Body of pancreas (tissue), 4 donors: Measurements from ENCODE around the gene C3orf18. TPM values are rescaled to one million over a fixed set of nuclear protein-coding genes. Genes with fewer than 3 reads are reported as not detected.

Experiments
- ATAC-seq: fragments of 150-250 bp; one replicate; pipeline ENCODE4 v1.9.1; 2016
- DNase-seq, 4 donors: peaks; one replicate each; pipeline ENCODE4 v3.0.0-alpha.2; 2019
- H3K27ac ChIP-seq, 4 donors: fragments of 200-600 bp; sonication (generic); 1 replicate in 3 of 4; 2 replicates in 1 of 4; pipeline versions ENCODE4 v1.5.1 to v1.6.1; 2016 to 2019; ENCODE audit warnings: mild to moderate bottlenecking in 1 of 4, mixed read lengths in 1 of 4, moderate library complexity in 1 of 4
- H3K27me3 ChIP-seq, 2 donors: fragments of 200-600 bp; sonication (generic); one replicate each; pipeline ENCODE4 v1.6.0; 2016; ENCODE audit warnings: mild to moderate bottlenecking in 1 of 2
- H3K36me3 ChIP-seq, 2 donors: fragments of 200-600 bp; sonication (generic); replicated peaks in 1 of 2; 2 replicates each; pipeline ENCODE4 v1.5.1; 2016; ENCODE audit warnings: low read depth in 2 of 2; ENCODE audit not compliant: insufficient read depth in 1 of 2
- H3K4me1 ChIP-seq: fragments of 200-600 bp; sonication (generic); one replicate; pipeline ENCODE4 v1.6.0; 2016
- H3K4me3 ChIP-seq, 2 donors: fragments of 200-600 bp; sonication (generic); 1 replicate in 1 of 2; 2 replicates in 1 of 2; pipeline ENCODE4 v1.5.1; 2016 to 2019
- H3K9me3 ChIP-seq, 3 donors: fragments of 200-600 bp; sonication (generic); 1 replicate in 2 of 3; 2 replicates in 1 of 3; pipeline ENCODE4 v1.5.1; 2016
- POLR2A ChIP-seq, 3 donors: fragments of 450-650 bp; IDR thresholded peaks; one replicate each; pipeline ENCODE4 v1.6.1; 2016; ENCODE audit warnings: antibody characterized with exemption in 3 of 3, mild to moderate bottlenecking in 2 of 3
- WGBS, 2 donors: methylation state at CpG; one replicate each; pipeline ENCODE4 v1.1.5; 2017; 5-methylcytosine and 5-hydroxymethylcytosine counted together
- intact Hi-C: fragments of 100-400 bp; cut with DNase I; formaldehyde crosslinking; loops from one replicate; pipeline ENCODE4 v1.15.1; 2023
- total RNA-seq, 2 donors: library from RNA; depleted of rRNA; stranded (reverse); fragments of >200 nt; gene quantifications; one replicate each; pipeline ENCODE4 v1.1.0, GENCODE V29; 2016
- TF ChIP-seq, protein P1 (sequence below), 7 experiments: fragments of 450-650 bp in 4 of 7; fragments of 200-600 bp in 3 of 7; sonication (generic) in 3 of 7; IDR thresholded peaks; one replicate each; pipeline ENCODE4 v1.5.1; 2016 to 2019; ENCODE audit warnings: antibody characterized with exemption in 7 of 7

The C3orf18 gene
- total RNA-seq, 2 donors from 2014 or later = 6.3 to 11.4 TPM

DNA sequence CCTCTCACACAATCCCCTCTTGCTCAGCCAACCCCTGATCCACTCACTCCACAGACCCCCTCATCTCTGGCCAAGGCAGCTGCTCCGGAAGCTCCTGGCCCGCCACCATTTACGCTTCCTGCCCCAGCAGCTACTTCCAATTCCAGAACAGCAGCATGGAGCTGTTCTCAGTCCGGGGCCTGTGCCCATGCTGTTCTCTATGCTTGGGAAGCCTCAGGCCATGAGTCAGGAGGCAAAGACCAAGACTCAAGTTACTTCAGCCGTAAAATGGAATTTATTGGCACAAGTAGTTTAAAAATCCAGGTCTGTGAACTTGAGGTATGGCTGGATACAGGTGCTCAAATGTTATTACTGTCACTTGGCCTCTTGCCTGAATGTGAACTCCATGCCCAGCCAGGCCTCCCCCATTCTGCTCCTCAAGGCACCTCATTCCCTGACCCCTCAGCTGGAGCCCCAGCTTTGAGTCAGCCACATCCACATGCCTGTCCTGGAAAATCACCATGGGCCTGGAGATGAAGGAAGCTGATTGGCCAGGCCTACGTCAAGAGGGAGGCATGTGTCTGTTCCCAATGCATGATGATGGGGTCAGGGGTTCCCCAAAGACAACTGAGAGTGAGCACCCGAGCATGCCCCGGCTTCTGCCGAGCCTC lies 32.7 kb downstream of the C3orf18 start:
- Histone ChIP-seq H3K27me3 (no peaks in the 10 kb centered on the region), H3K4me1 (no peaks in the 10 kb centered on the region), H3K27ac (no peak overlapping the region), H3K4me3 (no peak overlapping the region), H3K9me3 (no peaks in the 10 kb centered on the region), H3K36me3 (no peaks in the 10 kb centered on the region)
- WGBS, 2 donors = 65 to 70% methylated on average over 9 of the region's 9 CpGs
- TF ChIP-seq POLR2A (IDR thresholded peaks at IDR 0.05) = no peak
- TF ChIP-seq, protein P1, sequence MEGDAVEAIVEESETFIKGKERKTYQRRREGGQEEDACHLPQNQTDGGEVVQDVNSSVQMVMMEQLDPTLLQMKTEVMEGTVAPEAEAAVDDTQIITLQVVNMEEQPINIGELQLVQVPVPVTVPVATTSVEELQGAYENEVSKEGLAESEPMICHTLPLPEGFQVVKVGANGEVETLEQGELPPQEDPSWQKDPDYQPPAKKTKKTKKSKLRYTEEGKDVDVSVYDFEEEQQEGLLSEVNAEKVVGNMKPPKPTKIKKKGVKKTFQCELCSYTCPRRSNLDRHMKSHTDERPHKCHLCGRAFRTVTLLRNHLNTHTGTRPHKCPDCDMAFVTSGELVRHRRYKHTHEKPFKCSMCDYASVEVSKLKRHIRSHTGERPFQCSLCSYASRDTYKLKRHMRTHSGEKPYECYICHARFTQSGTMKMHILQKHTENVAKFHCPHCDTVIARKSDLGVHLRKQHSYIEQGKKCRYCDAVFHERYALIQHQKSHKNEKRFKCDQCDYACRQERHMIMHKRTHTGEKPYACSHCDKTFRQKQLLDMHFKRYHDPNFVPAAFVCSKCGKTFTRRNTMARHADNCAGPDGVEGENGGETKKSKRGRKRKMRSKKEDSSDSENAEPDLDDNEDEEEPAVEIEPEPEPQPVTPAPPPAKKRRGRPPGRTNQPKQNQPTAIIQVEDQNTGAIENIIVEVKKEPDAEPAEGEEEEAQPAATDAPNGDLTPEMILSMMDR (IDR thresholded peaks at IDR 0.05) = no peak
- no peak for DNase-seq
- no peak for ATAC-seq
- intact Hi-C loops = no loop called here

DNA sequence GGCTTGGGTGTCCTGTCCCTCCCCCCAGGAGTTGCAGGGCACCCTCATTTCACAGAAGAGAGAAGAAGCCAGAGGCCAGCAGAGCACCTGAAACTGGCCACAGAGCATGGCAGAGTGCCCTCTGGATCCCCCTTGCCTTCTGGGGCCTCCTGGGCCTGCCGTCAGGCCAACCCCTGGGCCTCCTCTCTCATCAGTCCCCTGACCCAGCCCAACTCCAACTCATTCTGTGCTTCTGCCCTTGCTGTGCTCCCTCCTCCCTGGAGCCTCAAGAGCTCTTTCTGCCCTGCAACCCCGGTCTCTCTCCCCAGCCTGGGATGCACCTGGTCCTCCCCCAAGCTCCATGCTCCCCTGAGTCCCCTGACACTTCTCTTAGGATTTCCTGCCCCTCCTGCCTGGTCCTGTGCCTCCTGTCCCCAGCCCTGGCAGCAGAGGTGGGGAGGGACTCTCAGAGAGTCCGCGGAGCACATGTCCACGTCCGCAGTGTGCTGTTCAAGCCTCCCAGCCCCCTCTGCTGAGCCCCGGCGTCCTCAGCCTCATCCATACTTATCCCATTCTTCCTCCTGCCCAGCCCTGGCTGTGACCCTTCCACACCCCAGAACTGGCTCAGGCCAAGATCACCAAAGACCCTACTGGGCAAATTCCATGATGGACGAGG lies 33.6 kb downstream of the C3orf18 start:
- ATAC-seq (no peak), DNase-seq (no peak)
- 68 to 76% methylated on average over 9 of the region's 9 CpGs for WGBS, 2 donors
- H3K27me3 ChIP-seq = no peaks in the 10 kb centered on the region
- H3K36me3 ChIP-seq = no peaks in the 10 kb centered on the region
- no peak overlapping the region for H3K4me3 ChIP-seq
- H3K4me1 ChIP-seq = no peaks in the 10 kb centered on the region
- H3K27ac ChIP-seq = no peak overlapping the region
- TF ChIP-seq POLR2A (IDR thresholded peaks at IDR 0.05) = no peak
- intact Hi-C loops = no loop called here
- H3K9me3 ChIP-seq = no peaks in the 10 kb centered on the region

DNA sequence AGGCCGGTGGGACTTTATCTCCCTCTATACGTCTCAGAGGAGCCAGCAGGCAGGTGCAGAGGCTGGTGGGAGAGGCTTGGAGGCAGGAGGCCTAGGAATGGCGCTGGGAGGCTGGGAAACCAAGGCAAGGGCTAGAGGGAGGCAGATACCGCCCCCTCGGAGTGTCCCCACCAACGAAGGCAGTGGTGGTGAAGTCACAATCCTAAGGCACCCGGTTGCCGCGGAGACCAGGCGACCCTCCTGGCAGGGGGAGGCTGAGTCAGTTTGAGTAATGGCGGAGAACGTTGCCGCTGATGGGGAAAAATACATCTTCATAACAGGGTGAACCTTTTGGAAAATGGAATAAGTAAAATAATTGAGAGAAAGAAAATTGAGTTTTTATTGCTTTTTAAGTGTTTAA lies 34.2 kb downstream of the C3orf18 start:
- ATAC-seq (no peak), DNase-seq (no peak)
- H3K9me3 ChIP-seq = no peaks in the 10 kb centered on the region
- intact Hi-C loops = no loop called here
- H3K4me3 ChIP-seq = no peak overlapping the region
- no peaks in the 10 kb centered on the region for H3K4me1 ChIP-seq
- TF ChIP-seq POLR2A (IDR thresholded peaks at IDR 0.05) = no peak
- TF ChIP-seq, protein P1 (IDR thresholded peaks at IDR 0.05) = no peak
- H3K27ac ChIP-seq = no peak overlapping the region
- no peaks in the 10 kb centered on the region for H3K27me3 ChIP-seq
- no peaks in the 10 kb centered on the region for H3K36me3 ChIP-seq
- 67 to 72% methylated on average over 13 of the region's 13 CpGs for WGBS, 2 donors

DNA sequence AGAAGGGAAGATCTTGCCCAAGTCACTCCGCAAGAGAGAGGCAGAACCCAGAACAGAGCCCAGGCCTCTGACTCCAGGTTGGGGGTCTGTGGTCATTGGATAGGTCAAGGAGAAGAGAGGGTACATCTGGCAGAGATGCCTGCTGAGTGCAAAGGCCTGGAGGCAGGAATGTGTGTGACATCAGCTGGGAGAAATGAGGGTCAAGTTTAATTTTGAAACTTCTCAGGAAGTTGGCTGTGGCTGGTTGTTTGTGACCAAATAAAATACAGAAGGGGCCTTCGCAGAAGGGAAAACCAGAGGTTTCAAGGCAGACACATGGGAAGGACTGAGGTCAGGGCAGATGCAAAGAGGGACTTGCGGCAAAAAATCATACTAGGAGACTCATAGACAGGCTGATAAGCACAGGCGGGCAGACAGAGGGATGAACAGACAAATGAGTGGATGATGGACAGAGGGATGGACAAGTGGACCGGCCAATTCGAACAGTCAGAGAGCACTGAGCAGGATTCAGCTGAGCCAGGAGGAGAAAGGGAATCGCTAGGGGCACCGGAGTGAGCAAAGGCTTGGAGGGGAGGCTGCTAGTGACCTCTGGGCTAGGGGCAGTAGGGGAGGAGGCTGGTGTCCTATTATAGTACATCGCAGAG lies 35.4 kb downstream of the C3orf18 start:
- DNase-seq (no peak), ATAC-seq (no peak)
- no peaks in the 10 kb centered on the region for H3K27me3 ChIP-seq
- no peaks in the 10 kb centered on the region for H3K36me3 ChIP-seq
- H3K4me1 ChIP-seq = no peaks in the 10 kb centered on the region
- TF ChIP-seq POLR2A (IDR thresholded peaks at IDR 0.05) = no peak
- TF ChIP-seq, protein P1 (IDR thresholded peaks at IDR 0.05) = no peak
- no peak overlapping the region for H3K4me3 ChIP-seq
- no peaks in the 10 kb centered on the region for H3K9me3 ChIP-seq
- intact Hi-C loops = no loop called here
- 80 to 88% methylated on average over 9 of the region's 9 CpGs for WGBS, 2 donors
- H3K27ac ChIP-seq = no peak overlapping the region

DNA sequence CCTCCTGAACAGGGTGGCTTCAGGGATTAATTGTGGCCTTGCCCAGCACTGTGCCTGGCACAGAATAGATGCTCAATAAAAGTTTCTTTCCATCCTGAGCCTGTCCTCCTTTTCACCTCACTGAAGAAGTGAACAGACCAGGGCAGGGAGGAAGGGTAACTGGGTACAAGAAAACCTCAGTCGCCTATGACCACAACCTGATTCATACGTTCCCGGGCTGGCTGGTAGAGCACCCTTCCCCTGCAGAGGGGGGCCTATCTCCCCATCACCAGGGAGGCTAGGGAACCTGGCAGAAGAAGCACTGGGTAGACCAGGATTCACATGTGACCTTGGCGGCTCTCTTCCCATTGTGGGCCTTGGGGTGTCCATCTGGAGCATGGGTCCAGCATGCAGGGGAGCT lies 36.3 kb downstream of the C3orf18 start:
- Histone ChIP-seq H3K4me1 (no peaks in the 10 kb centered on the region), H3K9me3 (no peaks in the 10 kb centered on the region), H3K4me3 (no peak overlapping the region), H3K27ac (no peak overlapping the region), H3K36me3 (no peaks in the 10 kb centered on the region), H3K27me3 (no peaks in the 10 kb centered on the region)
- intact Hi-C loops = no loop called here
- no peak for ATAC-seq
- no peak for DNase-seq
- TF ChIP-seq, protein P1 (IDR thresholded peaks at IDR 0.05) = no peak
- no peak for TF ChIP-seq POLR2A (IDR thresholded peaks at IDR 0.05)
- 84 to 92% methylated on average over 4 of the region's 4 CpGs for WGBS, 2 donors
